Pancreas (tissue), 10 donors: ENCODE results near the gene HLA-DMB. TPM values are rescaled to one million over a fixed set of nuclear protein-coding genes. Genes with fewer than 3 reads are reported as not detected.
"Not testable (repeated sequence)": the region's sequence is repeated elsewhere in the genome, so short reads cannot be mapped to it uniquely, and the experiment has no call there.

Source experiments
- ATAC-seq, 4 donors: fragments of 200-7000 bp; cut with Tn5 transposase; one replicate each; pipeline versions ENCODE4 v1.8.0 to v1.9.1; 2020; ENCODE audit warnings: mild to moderate bottlenecking in 4 of 4, moderate library complexity in 4 of 4
- DNase-seq, 6 donors: peaks; one replicate each; pipeline ENCODE4 v3.0.0-alpha.2; 2020
- FAIRE-seq: peaks from 2 replicates; lab custom pipeline; 2012; peaks lifted over from hg19 to GRCh38; lab: Jason Lieb, UNC
- H3K27ac ChIP-seq, 4 donors: fragments of 200-600 bp; sonication (generic); 1 replicate in 3 of 4; 2 replicates in 1 of 4; pipeline versions ENCODE4 v1.5.0 to v1.8.0; 2020
- H3K27me3 ChIP-seq, 4 donors: fragments of 200-600 bp; one replicate each; pipeline ENCODE4 v1.8.0; 2021
- H3K36me3 ChIP-seq, 3 donors: fragments of 200-600 bp; sonication (generic) in 1 of 3; one replicate each; pipeline versions ENCODE4 v1.5.0 to v1.8.0; 2020 to 2021
- H3K4me1 ChIP-seq, 3 donors: fragments of 200-600 bp; one replicate each; pipeline ENCODE4 v1.8.0; 2021
- H3K4me3 ChIP-seq, 4 donors: fragments of 200-600 bp; sonication (generic) in 2 of 4; one replicate each; pipeline versions ENCODE4 v1.5.0 to v1.8.0; 2020 to 2021
- H3K9me3 ChIP-seq, 4 donors: fragments of 200-600 bp; one replicate each; pipeline ENCODE4 v1.8.0; 2021
- CTCF ChIP-seq, 4 donors: fragments of 200-600 bp; sonication (generic) in 3 of 4; IDR thresholded peaks; one replicate each; pipeline versions ENCODE4 v1.5.0 to v1.8.0; 2021; ENCODE audit warnings: antibody characterized with exemption in 4 of 4
- WGBS, 2 donors: extraction: QIAGEN DNeasy Blood & Tissue Kit; methylation state at CpG; one replicate each; pipeline ENCODE4 v1.1.7; 2013; 5-methylcytosine and 5-hydroxymethylcytosine counted together
- intact Hi-C, 3 donors: fragments of 100-400 bp; cut with DNase I; formaldehyde crosslinking; loops; one replicate each; pipeline versions ENCODE4 v1.11.1 to v1.14.2; 2022
- polyA plus RNA-seq, 2 donors: library from polyadenylated mRNA; stranded (reverse); fragments of 200-250 nt; gene quantifications; one replicate each; pipeline ENCODE4 v1.2.3, GENCODE V29; 2013
- total RNA-seq, 6 donors: library from RNA; stranded (reverse); fragmentation: NEBNext Ultra II Directional in 4 of 6; extraction: Animal tissue kit (Norgen Biotek cat#: 25700) in 4 of 6; gene quantifications; one replicate each; pipeline versions ENCODE4 v1.2.1 to v1.2.4, GENCODE V29; 2021 to 2023
- donor health status: healthy with polysubstance abuse.
- donor health status: DM: no; HTN: no; CAD: no; lungs with moderate emphysema.
- donor health status: DM: no; HTN: no; CAD: no.
- donor health status: control.
- donor health status: control.
- donor health status: Bipolar disorder and iron deficiency.
- donor health status: DM: yes; HTN: yes; CAD: no.
- donor health status: DM: no; HTN: no; CAD: no.
- donor health status: DM: no; HTN: no; CAD: no.
- donor health status: DM: yes; HTN: yes; CAD: no.

The HLA-DMB gene
- total and polyA plus RNA-seq, 8 donors, result 1.9 to 42.6 (median 4.3) TPM

- DNase-seq (no peak), FAIRE-seq (no peak), ATAC-seq (no peak)
- intact Hi-C loops, result loop anchor here in 2 of 3 donors (5.0 kb wide), 1 partner anchor 59 kb away; no protein-coding TSS in a partner anchor
- H3K27ac ChIP-seq, result no peak overlapping the region
- no peak overlapping the region for H3K4me3 ChIP-seq
- no peaks in the 10 kb centered on the region for H3K9me3 ChIP-seq
- no peaks in the 10 kb centered on the region for H3K4me1 ChIP-seq
- H3K27me3 ChIP-seq, result no peaks in the 10 kb centered on the region
- no peaks in the 10 kb centered on the region for H3K36me3 ChIP-seq
- no peak for TF ChIP-seq CTCF (IDR thresholded peaks at IDR 0.05)
Measured at GRCh38 chr6:32945953-32946352, 5.1 kb upstream of the HLA-DMB start.

GRCh38 chr6:32945108-32945760 is 4.4 kb upstream of the HLA-DMB start:
- TF ChIP-seq CTCF (IDR thresholded peaks at IDR 0.05), result no peak
- H3K9me3 ChIP-seq, result no peaks in the 10 kb centered on the region
- 81 to 83% methylated on average over 9 of the region's 9 CpGs for WGBS, 2 donors
- intact Hi-C loops, result loop anchor here in 2 of 3 donors (5.0 kb wide), 1 partner anchor 58 kb away; no protein-coding TSS in a partner anchor
- H3K4me1 ChIP-seq, result peaks cover 0 to 4% (median 0%) of the 10 kb centered on the region in 3 donors
- no peaks in the 10 kb centered on the region for H3K27me3 ChIP-seq
- ATAC-seq (peak in 1 of 4 donors; percentile 7), FAIRE-seq (no peak), DNase-seq (no peak)
- no peaks in the 10 kb centered on the region for H3K36me3 ChIP-seq
- H3K27ac ChIP-seq, result peak overlapping the region in 2 of 4 donors; percentile 34 to 35
- no peak overlapping the region for H3K4me3 ChIP-seq

GRCh38 chr6:32943864-32944649 is 3.2 kb upstream of the HLA-DMB start:
- ATAC-seq, result peak in 2 of 4 donors; percentile 46 to 57
- peak overlapping the region in 2 of 4 donors; percentile 34 to 35 for H3K27ac ChIP-seq
- peaks cover 0 to 4% (median 0%) of the 10 kb centered on the region in 3 donors for H3K4me1 ChIP-seq
- no peaks in the 10 kb centered on the region for H3K27me3 ChIP-seq
- intact Hi-C loops, result no loop called here
- no peak for FAIRE-seq
- no peak for TF ChIP-seq CTCF (IDR thresholded peaks at IDR 0.05)
- no peak for DNase-seq
- no peaks in the 10 kb centered on the region for H3K9me3 ChIP-seq
- 79 to 85% methylated on average over 4 of the region's 4 CpGs for WGBS, 2 donors
- H3K36me3 ChIP-seq, result no peaks in the 10 kb centered on the region
- H3K4me3 ChIP-seq, result no peak overlapping the region

GRCh38 chr6:32942555-32943123 is 1.8 kb upstream of the HLA-DMB start:
- H3K4me3 ChIP-seq, H3K27me3 ChIP-seq, H3K4me1 ChIP-seq, H3K36me3 ChIP-seq, DNase-seq, H3K9me3 ChIP-seq, ATAC-seq, FAIRE-seq, intact Hi-C loops, H3K27ac ChIP-seq: not testable (repeated sequence)
- WGBS, 2 donors, result 78 to 87% methylated on average over 9 of the region's 9 CpGs

- no peak for TF ChIP-seq CTCF (IDR thresholded peaks at IDR 0.05)
- ATAC-seq (peak in 3 of 4 donors; percentile 4 to 7 (median 6)), DNase-seq (no peak), FAIRE-seq (no peak)
- no peaks in the 10 kb centered on the region for H3K9me3 ChIP-seq
- no peaks in the 10 kb centered on the region for H3K27me3 ChIP-seq
- H3K36me3 ChIP-seq, result no peaks in the 10 kb centered on the region
- WGBS, 2 donors, result 66 to 74% methylated on average over 7 of the region's 7 CpGs
- intact Hi-C loops, result no loop called here
- peak overlapping the region in 3 of 4 donors; percentile 17 to 79 (median 74) for H3K27ac ChIP-seq
- peak overlapping the region in 1 of 4 donors; percentile 48 for H3K4me3 ChIP-seq
- H3K4me1 ChIP-seq, result peaks cover 0 to 4% (median 0%) of the 10 kb centered on the region in 3 donors
Measured at GRCh38 chr6:32941214-32941768, 463 bp upstream of the HLA-DMB start.
